Islet precursor cell (in vitro differentiated cells): ENCODE data around the gene CSE1L.
"Not testable (repeated sequence)": the region's sequence is repeated elsewhere in the genome, so short reads cannot be mapped to it uniquely, and the experiment has no call there.

ENCODE experiments used
- DNase-seq: peaks from one replicate; pipeline ENCODE4 v3.0.0-alpha.2; 2018

Gene CSE1L

DNA sequence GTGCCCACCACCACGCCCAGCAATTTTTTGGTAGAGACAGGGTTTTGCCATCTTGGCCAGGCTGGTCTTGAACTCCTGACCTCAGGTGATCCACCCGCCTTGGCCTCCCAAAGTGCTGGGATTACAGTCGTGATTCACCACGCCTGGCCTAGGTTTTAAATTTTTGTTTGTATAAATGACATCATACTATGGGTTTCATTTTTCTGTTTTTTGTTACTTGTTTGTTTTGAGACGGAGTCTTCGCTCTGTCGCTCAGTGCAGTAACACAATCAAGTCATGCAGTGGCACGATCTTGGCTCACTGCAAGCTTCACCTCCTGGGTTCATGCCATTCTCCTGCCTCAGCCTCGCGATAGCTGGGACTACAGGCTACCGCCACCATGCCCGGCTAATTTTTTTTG lies 36.2 kb downstream of the CSE1L start:
- not testable (repeated sequence) for DNase-seq

DNA sequence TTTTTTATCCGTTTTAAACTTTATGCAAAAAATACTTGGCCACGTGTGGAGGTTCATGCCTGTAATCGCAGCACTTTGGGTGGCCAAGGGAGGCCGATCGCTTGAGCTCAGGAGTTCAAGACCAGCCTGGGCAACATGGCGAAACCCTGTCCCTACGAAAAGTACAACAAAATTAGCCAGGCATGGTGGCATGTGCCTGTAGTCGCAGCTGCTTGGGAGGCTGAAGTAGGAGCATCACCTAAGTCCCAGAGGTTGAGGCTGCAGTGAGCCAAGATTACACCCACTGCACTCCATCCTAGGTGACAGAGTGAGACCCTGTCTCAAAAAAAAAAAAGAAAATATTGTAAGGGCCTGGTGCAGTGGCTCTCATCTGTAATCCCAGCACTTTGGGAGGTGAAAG lies 45.0 kb downstream of the CSE1L start:
- DNase-seq, result no peak

DNA sequence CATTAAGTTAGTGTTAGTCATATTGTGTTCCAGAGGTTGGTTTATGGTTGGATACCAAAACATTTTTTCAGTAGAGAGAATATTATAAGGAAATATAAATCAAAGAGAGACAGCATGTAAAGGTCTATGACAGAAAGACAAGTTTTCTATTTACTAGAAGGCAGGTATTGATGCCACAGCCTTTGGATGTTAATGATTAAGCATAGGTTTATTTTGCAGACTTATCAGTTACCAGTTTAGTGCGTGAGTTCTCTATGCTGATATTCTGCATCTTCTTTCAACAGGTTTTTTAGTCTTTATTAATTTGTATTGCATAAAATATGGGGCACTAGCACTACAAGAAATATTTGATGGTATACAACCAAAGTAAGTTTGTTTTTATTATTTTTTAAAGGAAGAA lies 45.6 kb downstream of the CSE1L start:
- DNase-seq, result no peak

DNA sequence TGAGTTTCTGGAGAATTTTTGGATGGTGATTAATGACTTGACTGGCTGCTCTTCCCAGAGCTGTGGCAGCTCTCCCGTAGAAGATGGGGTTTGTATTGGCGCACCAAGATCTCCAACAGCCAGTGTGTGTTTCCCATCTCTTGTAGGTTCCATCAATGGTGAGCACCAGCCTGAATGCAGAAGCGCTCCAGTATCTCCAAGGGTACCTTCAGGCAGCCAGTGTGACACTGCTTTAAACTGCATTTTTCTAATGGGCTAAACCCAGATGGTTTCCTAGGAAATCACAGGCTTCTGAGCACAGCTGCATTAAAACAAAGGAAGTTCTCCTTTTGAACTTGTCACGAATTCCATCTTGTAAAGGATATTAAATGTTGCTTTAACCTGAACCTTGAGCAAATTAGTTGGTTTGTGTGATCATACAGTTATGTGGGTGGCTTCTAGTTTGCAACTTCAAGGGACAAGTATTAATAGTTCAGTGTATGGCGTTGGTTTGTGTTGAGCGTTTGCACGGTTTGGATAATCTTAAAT lies 50.2 kb downstream of the CSE1L start:
- DNase-seq, result no peak

DNA sequence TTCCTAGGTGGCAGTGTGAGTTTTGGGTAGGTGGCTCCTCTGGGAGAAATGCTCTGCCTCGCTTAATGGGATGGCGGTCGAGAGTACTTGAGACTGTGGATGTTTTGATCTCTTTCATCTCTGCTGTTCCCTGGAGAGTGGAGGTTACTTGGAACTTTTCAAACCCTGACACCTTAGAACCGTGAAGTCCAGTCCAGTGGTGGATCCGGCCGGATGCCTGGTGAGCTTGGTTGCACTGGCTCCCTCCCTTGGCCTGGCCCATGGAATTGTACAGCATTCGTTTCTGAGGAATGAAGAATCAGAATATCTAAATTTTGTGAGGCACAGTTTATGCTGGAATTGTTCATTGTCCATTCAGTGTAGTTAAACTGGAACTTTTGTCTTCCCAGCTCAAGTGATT lies 51.0 kb downstream of the CSE1L start:
- DNase-seq, result no peak

DNA sequence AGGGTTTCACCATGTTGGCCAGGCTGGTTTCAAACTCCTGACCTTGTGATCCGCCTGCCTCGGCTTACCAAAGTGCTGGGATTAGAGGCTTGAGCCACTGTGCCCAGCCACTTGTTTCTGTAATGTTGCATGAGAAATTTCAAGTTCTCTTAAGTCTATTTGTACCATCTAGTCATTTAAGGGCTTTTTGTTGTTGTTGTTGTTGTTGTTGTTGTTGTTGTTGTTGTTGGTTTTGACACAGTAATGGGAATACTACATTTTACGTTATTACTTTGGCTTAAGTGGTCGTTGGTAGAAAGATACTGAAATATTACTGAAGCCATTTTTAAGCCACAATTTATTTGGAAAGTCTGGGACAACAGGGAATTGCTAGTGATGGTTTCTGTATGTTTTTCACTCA lies 52.0 kb downstream of the CSE1L start:
- no peak for DNase-seq

DNA sequence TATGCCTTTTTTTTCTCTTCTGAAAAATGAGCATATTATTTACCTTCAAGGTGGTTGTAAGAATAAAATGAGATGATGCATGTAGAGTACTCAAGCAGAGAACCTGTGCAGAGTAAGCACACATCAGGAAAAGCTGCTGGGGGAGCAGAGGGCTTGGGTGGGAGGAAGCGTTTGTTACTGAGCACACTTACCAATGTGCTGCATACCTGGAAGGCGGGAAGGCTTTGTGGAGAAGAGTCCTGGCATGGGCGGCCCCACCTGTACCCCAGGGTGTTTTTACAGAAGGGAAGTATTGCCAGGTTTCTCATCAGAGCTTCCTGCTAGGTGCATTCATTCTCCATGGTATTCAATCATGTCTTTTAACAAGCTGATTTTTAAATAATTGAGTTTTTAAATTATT lies 52.9 kb downstream of the CSE1L start:
- DNase-seq, result no peak

DNA sequence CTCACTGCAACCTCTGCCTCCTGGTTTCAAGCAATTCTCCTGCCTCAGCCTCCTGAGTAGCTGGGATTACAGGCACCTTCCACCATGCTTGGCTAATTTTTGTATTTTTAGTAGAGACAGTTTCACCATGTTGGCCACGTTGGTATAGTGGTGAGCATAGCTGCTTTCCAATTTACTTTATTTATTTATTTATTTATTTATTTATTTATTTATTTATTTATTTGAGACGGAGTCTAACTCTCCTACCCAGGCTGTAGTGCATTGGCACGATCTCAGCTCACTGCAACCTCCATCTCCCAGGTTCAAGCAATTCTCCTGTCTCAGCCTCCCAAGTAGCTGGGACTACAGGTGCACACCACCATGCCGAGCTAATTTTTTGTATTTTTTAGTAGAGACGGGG lies 54.2 kb downstream of the CSE1L start:
- DNase-seq, result not testable (repeated sequence)

DNA sequence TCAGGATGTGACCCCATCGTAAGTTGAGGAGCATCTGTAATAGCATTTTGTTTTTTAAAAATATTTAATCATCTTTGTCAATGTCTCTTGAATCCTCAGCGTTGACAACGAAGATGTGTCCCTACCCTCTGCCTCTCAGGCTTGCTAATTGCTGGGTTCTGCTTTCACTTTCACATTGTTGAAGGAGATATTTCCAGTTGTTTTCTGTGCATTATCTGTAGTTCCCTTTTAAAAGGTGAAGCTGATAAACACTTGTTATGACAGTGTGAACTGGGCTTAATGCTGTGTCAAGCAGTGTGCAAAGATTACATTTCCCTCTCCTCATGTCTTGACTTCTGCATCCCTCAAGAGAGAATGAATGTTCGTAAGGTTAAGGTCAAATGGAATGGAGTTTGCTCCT lies 54.9 kb downstream of the CSE1L start:
- no peak for DNase-seq

DNA sequence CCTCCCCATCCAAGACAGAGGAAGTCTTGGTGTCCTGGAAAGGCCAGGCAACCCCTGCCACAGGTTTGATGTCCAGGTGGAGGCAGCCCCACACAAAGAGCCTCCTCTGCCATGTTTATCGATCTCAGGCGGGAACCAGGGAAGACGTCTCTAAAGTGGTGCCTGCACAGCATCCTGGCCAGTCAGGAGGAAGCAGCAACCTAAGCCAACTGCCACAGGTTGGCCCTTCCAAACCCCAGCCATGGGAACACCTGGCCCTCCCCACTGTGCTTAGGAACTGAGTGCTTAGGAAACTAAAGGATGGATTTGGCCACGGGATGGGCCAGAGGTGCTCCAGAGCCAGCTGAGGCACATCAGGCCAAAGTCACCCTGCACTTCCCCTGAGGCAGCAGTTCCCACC lies 56.9 kb downstream of the CSE1L start:
- no peak for DNase-seq

DNA sequence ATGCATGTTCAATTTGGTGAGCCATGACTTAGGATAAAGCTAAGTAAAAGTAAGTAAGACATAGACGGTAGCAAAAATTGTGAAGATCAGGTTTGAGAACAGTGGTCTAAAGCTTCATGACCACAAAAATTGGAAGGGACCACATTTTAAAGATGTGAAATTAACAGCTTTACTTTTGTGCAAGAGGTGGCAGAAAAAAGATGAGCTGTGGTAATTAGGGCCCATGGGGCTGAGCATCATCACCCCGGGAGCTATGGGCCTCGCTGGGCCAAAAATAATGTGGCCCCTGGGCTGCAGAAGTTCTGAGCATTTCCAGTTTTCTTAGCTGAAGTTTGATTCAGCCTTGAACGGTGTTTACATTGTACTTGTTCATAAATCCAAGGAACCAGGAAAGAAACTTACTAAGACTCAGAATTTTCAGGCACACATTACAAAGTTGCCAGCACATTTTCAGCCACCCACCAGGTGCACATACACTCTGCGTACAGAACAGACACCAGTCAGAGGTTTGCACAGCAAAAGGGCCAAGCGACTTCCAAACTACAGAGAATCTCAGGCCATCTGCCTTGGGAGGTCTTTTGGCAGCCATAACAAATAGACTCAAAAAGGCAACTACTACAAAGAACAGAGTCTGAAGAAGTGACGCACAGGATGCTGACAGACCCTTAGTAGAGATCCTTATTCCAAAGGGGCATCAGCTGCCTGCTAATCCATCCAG lies 57.7 kb downstream of the CSE1L start:
- DNase-seq, result no peak

DNA sequence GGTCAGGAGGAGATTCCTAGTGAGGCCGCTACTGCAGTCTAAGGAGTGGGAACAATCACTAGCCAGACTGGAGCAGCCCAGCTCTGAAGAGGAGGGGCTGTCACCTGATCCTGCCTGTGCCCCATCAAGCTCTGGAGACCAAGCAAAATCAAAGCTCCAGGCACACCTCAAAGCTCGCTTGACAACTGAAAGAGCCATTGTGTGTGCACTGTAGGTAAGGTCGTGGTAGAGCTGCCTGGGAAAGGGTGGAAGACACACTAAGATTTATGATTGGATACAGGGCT lies 58.2 kb downstream of the CSE1L start:
- DNase-seq, result no peak

DNA sequence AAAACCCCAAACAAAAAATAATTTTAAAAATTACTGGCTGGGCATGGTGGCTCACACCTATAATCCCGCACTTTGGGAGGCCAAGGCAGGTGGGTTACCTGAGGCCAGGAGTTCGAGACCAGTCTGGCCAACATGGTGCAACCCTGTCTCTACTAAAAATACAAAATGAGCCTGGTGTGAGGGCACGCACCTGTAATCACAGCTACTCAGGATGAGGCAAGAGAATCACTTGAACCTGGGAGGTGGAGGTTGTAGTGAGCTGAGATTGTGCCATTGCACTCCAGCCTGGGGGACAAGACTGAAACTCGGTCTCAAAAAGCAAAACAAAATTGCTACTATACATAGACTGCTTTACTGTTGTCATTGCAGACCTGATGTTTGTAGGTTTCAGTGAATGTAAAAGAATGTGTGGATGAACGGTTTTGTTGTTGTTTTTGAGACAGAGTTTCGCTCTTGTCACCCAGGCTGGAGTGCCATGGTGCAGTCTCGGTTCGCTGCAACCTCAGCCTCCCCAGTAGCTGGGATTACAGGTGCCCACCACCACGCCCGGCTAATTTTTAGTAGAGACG lies 59.0 kb downstream of the CSE1L start:
- not testable (repeated sequence) for DNase-seq

DNA sequence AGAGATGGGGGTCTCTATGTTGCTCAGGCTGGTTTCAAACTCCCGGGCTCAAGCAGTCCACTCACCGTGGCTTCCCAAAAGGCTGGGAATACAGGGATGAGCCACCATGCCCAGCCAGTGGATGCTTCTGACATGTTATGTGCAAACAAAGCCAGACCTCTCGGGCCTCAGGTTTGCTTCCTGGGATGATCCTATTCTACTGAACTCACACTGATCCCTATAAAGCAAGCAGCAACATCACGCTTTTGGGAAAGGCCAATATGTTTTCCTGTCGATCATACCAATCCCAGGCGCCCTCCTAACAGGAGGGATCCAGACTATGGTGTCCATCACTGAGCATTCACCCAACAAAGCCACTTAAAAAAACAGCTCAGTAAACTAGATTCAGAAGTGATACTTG lies 60.2 kb downstream of the CSE1L start:
- no peak for DNase-seq

DNA sequence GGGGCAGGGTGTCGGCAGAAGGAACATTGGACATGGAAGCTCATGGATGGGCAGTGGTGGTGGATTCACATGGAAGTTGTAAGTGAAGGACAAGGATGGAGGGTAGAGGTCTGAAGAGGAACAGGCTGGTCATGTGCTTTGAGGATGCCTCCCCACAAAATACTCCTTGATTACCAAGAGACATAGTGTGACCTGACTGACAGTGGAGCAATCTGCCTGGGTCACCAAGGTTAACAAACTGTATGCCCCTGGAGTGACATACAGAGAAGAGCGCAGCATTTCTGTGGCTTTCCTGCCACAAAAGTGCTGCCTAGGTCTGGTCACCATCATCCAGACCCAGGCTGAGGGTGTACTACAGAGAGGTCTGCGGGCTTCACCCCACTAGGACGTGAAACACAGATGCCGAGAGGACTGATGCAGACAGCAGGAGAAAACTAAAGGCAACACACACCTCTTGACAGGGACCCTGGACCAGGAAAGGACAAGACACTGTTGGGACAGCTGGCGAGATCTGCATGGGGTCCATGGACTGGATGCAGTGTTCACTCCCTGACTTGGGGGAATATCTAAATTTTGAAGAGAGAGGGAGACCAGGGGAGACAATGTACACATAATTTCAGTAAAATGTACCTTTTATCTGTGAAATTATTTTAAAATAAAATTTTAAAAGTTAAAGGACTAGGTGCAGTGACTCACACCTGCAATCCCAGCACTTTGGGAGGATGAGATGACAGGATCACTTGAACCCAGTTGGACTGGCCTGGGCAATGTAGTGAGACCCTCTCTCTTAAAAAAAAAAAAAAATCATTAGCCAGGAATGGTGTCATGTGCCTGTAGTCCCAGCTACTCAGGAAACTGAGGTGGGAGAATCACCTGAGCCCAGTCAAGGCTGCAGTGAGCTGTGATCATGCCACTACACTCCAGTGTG lies 64.9 kb downstream of the CSE1L start:
- DNase-seq, result no peak

DNA sequence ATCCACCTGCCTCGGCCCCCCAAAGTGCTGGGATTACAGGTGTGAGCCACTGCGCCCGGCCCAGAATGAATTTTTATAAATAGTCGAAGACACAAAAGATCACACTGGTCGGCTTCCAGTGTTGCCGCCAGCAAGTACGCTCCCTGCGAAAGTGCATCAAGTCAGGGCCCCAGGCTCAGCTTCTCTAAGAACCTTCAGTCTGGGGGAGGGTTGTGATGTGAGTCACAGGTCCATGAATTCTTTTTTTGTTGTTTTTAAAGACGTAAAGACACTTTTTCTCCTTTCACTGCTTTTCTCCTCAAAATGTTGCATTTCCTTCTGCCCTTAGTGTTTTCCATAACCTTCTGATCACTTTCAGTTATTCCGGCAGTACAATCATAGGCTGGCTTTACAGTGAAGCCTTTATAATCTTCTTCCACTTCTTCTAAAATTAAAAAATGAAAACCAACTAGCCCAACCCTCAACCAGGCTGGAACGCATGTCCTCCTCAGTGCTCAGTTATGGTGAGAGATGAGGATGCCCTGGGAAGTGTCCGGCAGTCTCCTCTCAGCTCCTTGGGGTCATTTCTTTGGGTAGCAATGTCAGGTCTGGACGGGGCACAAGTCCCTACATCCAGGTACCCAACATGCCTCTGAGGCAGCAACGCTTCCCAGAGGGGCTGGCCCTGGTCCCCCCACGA lies 66.6 kb downstream of the CSE1L start:
- no peak for DNase-seq

DNA sequence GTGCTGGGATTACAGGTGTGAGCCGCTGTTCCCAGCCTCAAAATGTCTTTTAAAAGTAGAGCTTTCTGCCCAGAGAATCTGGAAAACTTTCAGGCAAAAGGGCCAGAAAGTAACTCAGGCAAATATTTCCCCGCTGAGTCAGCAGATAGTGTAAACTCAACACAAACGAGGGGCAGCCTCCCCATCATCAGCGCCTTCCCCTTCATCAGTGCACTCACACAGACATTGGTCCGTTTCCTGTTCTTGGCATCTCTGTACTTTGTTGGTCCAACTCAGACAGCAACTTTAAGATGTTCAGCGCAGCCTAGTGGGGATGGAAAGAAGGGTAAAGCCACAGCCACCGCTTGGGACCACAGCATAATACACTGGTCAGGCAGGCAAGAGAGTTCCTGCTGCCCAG lies 69.5 kb downstream of the CSE1L start:
- DNase-seq, result no peak

DNA sequence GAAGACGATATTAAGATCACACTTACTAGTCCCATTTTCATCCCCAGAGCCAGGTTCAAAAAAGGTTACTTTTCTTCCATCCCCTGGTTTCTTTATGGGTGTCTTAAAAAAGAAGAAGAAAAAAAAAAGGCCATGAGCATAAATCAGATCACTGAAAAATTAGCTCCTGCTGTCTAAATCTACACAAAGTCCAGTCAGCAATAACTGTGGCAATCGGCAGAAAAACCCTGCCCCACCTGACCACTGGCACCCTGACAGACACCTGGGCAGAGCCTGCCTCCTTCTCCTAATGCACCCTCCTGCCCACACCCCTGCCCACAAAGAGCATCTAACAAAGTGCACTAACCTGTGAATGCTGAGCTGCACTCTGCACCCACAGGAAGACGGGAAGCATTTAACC lies 72.2 kb downstream of the CSE1L start:
- no peak for DNase-seq

DNA sequence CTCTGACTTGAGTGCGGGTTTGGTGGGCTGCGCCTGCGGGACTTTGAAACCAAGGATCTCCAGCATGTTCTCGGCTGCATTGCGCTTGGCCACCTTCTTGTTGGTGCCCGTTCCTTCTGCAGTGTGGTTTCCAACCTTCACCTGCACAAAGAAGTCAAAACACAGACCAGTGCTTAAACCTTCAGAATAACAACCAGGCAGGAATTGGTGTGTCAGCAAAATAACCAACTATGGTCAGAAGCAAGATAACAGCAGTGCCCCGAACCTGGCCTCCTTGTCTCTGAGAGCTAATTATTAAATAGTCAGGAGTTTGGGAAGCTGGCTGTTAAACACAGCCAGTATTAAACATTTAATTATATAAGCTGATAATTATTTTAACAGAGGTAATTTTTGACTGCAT lies 73.9 kb downstream of the CSE1L start:
- DNase-seq, result no peak

DNA sequence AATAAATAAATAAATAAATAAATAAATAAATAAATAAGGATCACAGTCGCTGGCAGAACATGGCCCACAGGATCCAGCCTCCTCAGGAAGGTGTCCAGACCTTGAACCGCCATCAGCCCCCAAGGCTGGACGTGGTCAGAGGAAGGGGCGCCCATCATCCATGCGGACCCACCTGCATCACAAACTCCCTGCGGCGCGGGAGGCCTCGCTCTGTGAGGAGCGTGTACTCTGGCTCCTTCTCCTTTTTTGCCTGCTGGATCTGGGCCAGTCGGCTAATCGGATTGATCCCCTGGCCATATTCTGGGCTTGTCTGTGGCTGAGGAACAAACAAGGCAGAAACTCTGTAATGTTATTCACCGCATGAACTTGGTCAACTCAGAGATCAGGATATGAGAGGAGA lies 76.8 kb downstream of the CSE1L start:
- DNase-seq, result no peak

DNA sequence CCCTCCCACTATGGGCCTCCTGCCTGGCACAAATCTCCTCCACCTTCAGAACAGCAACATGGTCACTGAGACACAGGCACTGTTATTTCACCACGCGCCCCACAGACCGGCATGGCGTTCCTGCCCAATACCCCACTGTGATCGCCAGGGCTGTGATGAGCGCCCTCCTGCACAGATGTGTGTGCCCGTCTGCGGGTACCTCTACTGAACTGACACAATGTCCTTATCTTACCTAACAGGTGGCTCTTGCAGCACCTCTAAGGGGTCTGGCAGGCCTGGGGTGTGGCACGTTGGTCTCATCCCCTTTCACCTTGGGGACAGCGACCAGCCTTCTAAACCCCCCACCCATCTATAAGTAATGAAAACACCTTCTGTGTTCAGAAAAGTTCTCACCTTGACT lies 77.9 kb downstream of the CSE1L start:
- no peak for DNase-seq

DNA sequence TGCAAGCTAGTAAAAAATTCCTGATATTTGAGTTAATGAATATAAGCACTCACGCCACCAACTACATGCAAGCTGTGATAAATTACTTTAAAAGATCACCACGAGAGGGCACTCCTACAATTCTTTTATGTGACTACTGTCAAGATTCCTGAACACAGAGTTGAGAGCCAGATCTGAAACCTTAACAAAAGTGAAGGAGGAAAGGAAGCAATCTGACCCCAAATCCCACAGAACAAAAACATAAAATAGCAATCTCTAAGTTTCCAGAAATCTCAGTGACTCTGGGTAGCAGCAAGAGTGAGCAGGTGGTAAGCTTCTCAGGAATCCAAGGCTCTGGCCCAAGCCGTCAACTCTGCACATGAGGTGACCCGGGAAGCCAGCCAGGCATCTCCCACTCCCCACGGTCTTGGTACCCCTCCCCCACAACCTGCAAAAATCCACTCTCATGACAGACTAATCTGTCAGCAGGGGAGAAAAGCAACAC lies 86.9 kb downstream of the CSE1L start:
- DNase-seq, result no peak

DNA sequence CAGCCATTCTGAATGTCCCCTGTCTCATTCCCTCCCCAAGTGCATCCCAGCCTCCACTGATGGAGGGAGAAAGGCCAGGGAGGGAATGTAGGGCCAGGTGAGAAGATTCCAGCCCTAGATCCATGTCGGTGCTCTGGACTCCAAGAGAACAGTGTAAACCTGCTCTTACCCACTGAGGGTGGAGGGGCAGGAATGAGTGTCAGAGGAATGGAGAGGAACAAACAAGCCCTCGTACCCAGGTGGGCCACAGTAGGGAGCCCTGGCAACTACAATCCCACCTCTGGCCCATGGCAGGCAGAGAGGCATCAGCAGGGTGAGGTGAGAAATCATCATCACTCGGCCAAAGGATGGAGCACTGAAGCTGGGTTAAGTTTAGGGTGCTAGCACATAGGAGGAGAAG lies 87.5 kb downstream of the CSE1L start:
- DNase-seq, result no peak
